Immature natural killer cell (primary cell): ENCODE measurements around the gene CCL15. TPM values are rescaled to one million over a fixed set of nuclear protein-coding genes. Genes with fewer than 3 reads are reported as not detected.
A peak's percentile ranks its signal among the peaks of the same experiment; 100 is the strongest.
"Not testable (repeated sequence)": the region's sequence is repeated elsewhere in the genome, so short reads cannot be mapped to it uniquely, and the experiment has no call there.

Experiments
- DNase-seq, 3 donors: peaks; one replicate each; pipeline ENCODE4 v3.0.0; 2022; ENCODE audit warnings: mixed read lengths in 1 of 3
- H3K27ac Mint-ChIP-seq, 6 donors: one replicate each; pipeline ENCODE4 v1.8.0; 2020; ENCODE audit warnings: mixed read lengths in 6 of 6, mild to moderate bottlenecking in 5 of 6, inconsistent platforms in 4 of 6, moderate library complexity in 3 of 6
- H3K27me3 Mint-ChIP-seq, 3 donors: one replicate each; pipeline ENCODE4 v1.8.0; 2020 to 2021; ENCODE audit warnings: low read depth in 3 of 3, mild to moderate bottlenecking in 3 of 3, mixed read lengths in 3 of 3, moderate library complexity in 3 of 3, inconsistent platforms in 1 of 3
- H3K36me3 Mint-ChIP-seq, 3 donors: one replicate each; pipeline ENCODE4 v1.8.0; 2020; ENCODE audit warnings: mixed read lengths in 3 of 3, inconsistent platforms in 2 of 3, mild to moderate bottlenecking in 2 of 3
- H3K4me1 Mint-ChIP-seq, 2 donors: one replicate each; pipeline ENCODE4 v1.8.0; 2020; ENCODE audit warnings: inconsistent platforms in 2 of 2, mild to moderate bottlenecking in 2 of 2, mixed read lengths in 2 of 2, moderate library complexity in 1 of 2
- H3K4me3 Mint-ChIP-seq, 5 donors: one replicate each; pipeline ENCODE4 v1.8.0; 2020; ENCODE audit warnings: mild to moderate bottlenecking in 5 of 5, mixed read lengths in 5 of 5, inconsistent platforms in 3 of 5, moderate library complexity in 3 of 5
- H3K9me3 Mint-ChIP-seq, 6 donors: one replicate each; pipeline ENCODE4 v1.8.0; 2020; ENCODE audit warnings: mild to moderate bottlenecking in 6 of 6, mixed read lengths in 6 of 6, inconsistent platforms in 4 of 6, moderate library complexity in 3 of 6
- polyA plus RNA-seq, 3 donors: library from polyadenylated mRNA; unstranded; fragments of 300-500 nt; fragmentation: Illumina TruSeq; gene quantifications; one replicate each; pipeline ENCODE4 v1.2.3, GENCODE V29; 2021

CCL15 gene
- polyA plus RNA-seq, 3 donors from 2014 or later: not detected

GRCh38 chr17:36011201-36011600 is 9.8 kb upstream of the CCL15 start:
- Mint-ChIP-seq H3K9me3 (peaks cover 0 to 2% (median 0%) of the 10 kb centered on the region in 6 donors), H3K27me3 (peaks cover 0 to 2% (median under 1%) of the 10 kb centered on the region in 3 donors), H3K4me3 (peak overlapping the region in 3 of 5 donors; percentile 10 to 30 (median 19)), H3K36me3 (no peaks in the 10 kb centered on the region), H3K27ac (peak overlapping the region; percentile 14 to 51 (median 40)), H3K4me1 (peaks cover 35% of the 10 kb centered on the region in 2 donors)
- no peak for DNase-seq

GRCh38 chr17:36008998-36009665 is 7.8 kb upstream of the CCL15 start:
- no peak for DNase-seq
- H3K4me3 Mint-ChIP-seq: no peak overlapping the region
- H3K36me3 Mint-ChIP-seq: no peaks in the 10 kb centered on the region
- peaks cover 0 to 2% (median 0%) of the 10 kb centered on the region in 6 donors for H3K9me3 Mint-ChIP-seq
- H3K27me3 Mint-ChIP-seq: peaks cover 0 to 4% (median 0%) of the 10 kb centered on the region in 3 donors
- peaks cover 52 to 54% of the 10 kb centered on the region in 2 donors for H3K4me1 Mint-ChIP-seq
- H3K27ac Mint-ChIP-seq: peak overlapping the region in 1 of 6 donors; percentile 85

DNA sequence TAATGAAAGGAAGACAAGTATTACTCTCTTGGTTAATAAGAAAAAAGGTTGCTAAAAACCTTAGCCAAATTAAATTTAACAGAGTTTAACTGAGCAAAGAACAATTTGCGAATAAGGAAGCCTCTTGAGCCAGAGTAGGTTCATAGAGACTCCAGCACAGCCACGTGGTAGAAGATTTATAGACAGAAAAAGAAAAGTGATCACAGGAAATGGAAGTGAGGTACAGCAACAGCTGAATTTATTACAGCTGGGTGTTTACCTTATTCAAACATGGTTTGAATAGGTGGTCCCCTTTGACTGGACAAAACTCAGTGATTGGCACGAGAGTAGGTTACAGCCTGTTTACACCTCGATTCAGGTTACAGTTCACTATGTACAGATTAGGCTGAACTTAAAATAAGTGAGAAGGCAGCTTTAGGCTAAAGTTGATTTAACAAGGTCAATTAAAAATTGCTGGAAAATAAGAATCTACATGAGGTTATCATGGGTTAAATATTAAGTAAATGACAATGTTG is 3.3 kb upstream of the CCL15 start:
- peak overlapping the region; percentile 2 to 73 (median 11) for H3K4me3 Mint-ChIP-seq
- H3K27ac Mint-ChIP-seq: peak overlapping the region; percentile 31 to 92 (median 88)
- DNase-seq: peak in 2 of 3 donors; percentile 18 to 27
- H3K9me3 Mint-ChIP-seq: peaks cover 0 to 2% (median 0%) of the 10 kb centered on the region in 6 donors
- peaks cover 0 to 4% (median 0%) of the 10 kb centered on the region in 3 donors for H3K27me3 Mint-ChIP-seq
- peaks cover 30 to 37% of the 10 kb centered on the region in 2 donors for H3K4me1 Mint-ChIP-seq
- H3K36me3 Mint-ChIP-seq: no peaks in the 10 kb centered on the region

- Mint-ChIP-seq H3K36me3 (no peaks in the 10 kb centered on the region), H3K4me1 (peaks cover 38 to 49% of the 10 kb centered on the region in 2 donors), H3K4me3 (no peak overlapping the region), H3K27me3 (peaks cover 0 to 2% (median 0%) of the 10 kb centered on the region in 3 donors), H3K27ac (no peak overlapping the region), H3K9me3 (peaks cover 0 to 2% (median 0%) of the 10 kb centered on the region in 6 donors)
- DNase-seq: no peak
Measured at GRCh38 chr17:36002631-36003030, 1.3 kb upstream of the CCL15 start.

DNA sequence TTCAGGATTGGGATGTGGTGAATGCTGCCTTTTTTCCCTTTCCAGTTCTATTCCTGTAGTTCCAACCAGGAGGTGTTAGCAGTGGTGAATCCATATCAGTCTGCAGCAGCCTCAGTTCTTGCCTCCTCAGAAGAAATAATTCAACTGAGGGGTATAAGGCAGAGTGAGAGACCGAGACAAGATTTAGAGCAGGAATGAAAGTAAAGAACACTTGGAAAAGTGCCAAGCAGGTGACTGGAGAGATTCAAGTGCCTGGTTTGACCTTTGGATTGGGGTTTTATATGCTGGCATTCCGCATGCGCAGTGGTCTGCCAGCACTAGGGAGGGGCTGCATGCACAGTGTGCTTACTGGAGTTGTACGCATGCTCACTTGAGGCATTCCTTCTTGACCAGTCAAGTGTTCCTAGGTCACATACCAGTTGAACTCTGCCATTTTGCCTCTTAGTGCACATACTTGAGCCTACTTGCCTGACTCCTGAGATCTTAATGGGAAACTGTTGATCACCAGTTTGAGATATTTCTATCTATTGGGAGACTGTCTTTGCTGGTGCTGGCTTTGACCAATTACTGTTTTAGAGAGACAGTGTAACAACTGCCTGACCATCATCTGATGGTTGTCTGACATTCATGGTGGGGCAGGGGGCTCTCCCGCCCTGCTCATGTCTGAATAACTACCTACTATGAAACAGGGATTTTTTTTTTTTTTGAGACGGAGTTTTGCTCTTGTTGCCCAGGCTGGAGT is 680 bp upstream of the CCL15 start:
- Mint-ChIP-seq H3K27ac (peak overlapping the region in 1 of 6 donors; percentile 49), H3K27me3 (peaks cover 0 to 2% (median 0%) of the 10 kb centered on the region in 3 donors), H3K9me3 (peaks cover 0 to 2% (median 0%) of the 10 kb centered on the region in 6 donors), H3K4me3 (no peak overlapping the region), H3K36me3 (no peaks in the 10 kb centered on the region), H3K4me1 (peaks cover 38 to 44% of the 10 kb centered on the region in 2 donors)
- no peak for DNase-seq

GRCh38 chr17:36000732-36001109 is 632 bp downstream of the CCL15 start:
- Mint-ChIP-seq H3K4me1 (peaks cover 28 to 34% of the 10 kb centered on the region in 2 donors), H3K9me3 (peaks cover 0 to 2% (median 0%) of the 10 kb centered on the region in 6 donors), H3K27ac (no peak overlapping the region), H3K36me3 (no peaks in the 10 kb centered on the region), H3K4me3 (no peak overlapping the region), H3K27me3 (no peaks in the 10 kb centered on the region)
- DNase-seq: no peak

DNA sequence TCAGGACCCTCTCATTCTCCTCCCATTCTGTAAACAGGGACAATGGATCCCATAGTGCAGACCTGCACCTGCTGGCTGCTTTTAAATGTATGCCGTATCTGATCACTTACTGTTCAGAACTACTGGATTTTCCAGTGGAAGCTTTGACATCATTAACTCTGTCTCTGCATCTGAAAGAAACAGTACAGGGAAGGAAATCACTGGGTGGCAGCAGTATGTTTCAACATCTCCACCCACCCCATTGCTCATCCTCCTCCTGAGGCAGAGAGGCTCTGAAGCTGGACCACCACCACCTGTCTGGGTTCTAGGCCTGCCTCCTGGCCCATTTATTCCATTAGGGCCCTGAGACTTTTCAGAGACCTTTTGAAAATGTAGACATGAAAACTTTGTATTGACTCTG is 2.6 kb downstream of the CCL15 start:
- peak overlapping the region in 5 of 6 donors; percentile 31 to 62 (median 53) for H3K27ac Mint-ChIP-seq
- H3K36me3 Mint-ChIP-seq: no peaks in the 10 kb centered on the region
- H3K4me3 Mint-ChIP-seq: no peak overlapping the region
- peaks cover 0 to 2% (median 0%) of the 10 kb centered on the region in 3 donors for H3K27me3 Mint-ChIP-seq
- peaks cover 0 to 2% (median 0%) of the 10 kb centered on the region in 6 donors for H3K9me3 Mint-ChIP-seq
- H3K4me1 Mint-ChIP-seq: peaks cover 11 to 16% of the 10 kb centered on the region in 2 donors
- DNase-seq: no peak

- Mint-ChIP-seq H3K27me3 (peaks cover 0 to 2% (median 0%) of the 10 kb centered on the region in 3 donors), H3K9me3 (peaks cover 0 to 2% (median 0%) of the 10 kb centered on the region in 6 donors), H3K4me3 (peak overlapping the region in 1 of 5 donors; percentile 12), H3K4me1 (peaks cover 8 to 12% of the 10 kb centered on the region in 2 donors), H3K36me3 (no peaks in the 10 kb centered on the region), H3K27ac (no peak overlapping the region)
- no peak for DNase-seq
Measured at GRCh38 chr17:35998018-35998545, 3.3 kb downstream of the CCL15 start.

GRCh38 chr17:35995346-35995745 is 6.0 kb downstream of the CCL15 start:
- not testable (repeated sequence) for H3K27me3 Mint-ChIP-seq, H3K4me3 Mint-ChIP-seq, H3K9me3 Mint-ChIP-seq, H3K36me3 Mint-ChIP-seq, DNase-seq
- Mint-ChIP-seq H3K27ac (peak overlapping the region in 1 of 6 donors; percentile 22), H3K4me1 (peaks cover 8 to 16% of the 10 kb centered on the region in 2 donors)

DNA sequence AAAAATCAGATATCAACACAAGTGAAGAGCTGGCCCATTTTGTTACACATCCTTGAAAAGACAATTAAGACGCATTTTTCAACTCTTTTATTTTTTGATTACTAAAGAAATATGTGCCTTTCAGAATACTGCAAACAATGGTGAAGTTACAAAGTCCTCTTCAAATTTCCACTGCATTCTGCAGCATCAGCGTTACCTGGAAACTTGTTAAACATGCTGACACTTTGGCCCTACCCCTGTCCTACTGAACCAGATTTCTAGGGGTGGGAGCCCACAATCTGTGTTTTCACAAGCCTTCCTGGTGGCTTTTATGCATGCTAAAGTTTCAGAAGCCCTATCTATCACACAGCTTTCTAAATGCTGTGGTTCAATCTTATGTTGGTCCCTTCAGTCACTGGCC is 10.3 kb downstream of the CCL15 start:
- peaks cover 0 to 6% of the 10 kb centered on the region in 2 donors for H3K4me1 Mint-ChIP-seq
- peaks cover 0 to 10% (median 3%) of the 10 kb centered on the region in 6 donors for H3K9me3 Mint-ChIP-seq
- H3K4me3 Mint-ChIP-seq: peak overlapping the region in 1 of 5 donors; percentile 30
- peaks cover 0 to 5% (median 0%) of the 10 kb centered on the region in 3 donors for H3K27me3 Mint-ChIP-seq
- peak overlapping the region in 1 of 6 donors; percentile 24 for H3K27ac Mint-ChIP-seq
- peaks cover 0 to 9% (median 4%) of the 10 kb centered on the region in 3 donors for H3K36me3 Mint-ChIP-seq
- DNase-seq: no peak

DNA sequence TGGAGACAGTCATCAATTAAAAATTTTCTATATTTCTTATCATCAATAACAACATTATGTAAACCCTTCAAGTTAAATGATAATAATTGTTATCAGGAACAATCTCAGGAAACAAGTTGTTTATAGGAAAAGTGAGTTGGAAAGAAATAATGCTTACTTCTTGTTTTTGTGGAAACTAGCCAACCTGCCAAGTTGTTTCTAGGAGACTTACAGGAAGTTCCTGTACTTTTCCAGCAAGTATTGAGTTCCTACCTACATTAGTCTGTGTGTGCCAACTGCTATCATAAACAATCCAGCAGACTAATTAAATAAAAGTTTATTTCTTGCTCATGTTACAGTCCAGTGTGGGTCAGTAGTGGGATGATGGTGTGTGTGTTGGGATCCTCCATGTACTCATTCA is 13.2 kb downstream of the CCL15 start:
- Mint-ChIP-seq H3K9me3 (peaks cover 0 to 10% (median 3%) of the 10 kb centered on the region in 6 donors), H3K4me1 (peaks cover 4 to 13% of the 10 kb centered on the region in 2 donors), H3K27ac (peak overlapping the region in 2 of 6 donors; percentile 19 to 43), H3K27me3 (peaks cover 0 to 3% (median 2%) of the 10 kb centered on the region in 3 donors), H3K36me3 (peaks cover 0 to 9% (median 4%) of the 10 kb centered on the region in 3 donors), H3K4me3 (no peak overlapping the region)
- DNase-seq: no peak

DNA sequence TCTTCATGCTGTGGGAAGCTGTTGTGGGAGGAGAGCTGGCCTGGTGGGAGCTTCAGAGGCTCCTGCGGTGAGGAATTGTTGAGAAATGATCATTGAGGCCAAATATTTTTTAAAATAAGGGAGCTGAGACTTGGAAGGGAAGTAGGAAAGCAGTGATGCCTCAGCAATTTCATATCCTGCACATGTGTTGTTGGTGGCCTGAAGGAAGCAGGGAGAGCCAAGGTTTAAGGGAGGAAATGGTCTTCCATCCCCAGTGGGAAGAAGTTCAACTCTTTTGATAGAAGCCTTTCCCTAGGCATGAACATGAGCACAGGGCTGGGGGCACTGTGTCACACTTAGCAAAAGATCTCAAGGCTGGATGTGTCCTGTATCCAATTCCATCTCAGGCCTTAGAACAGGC is 14.7 kb downstream of the CCL15 start, which contains the start of gene CCL14:
TSS of gene CCL14 (minus strand) at position 87 of the 400 bp plus-strand sequence. CDS start at position 7, 80 bp downstream.
- H3K36me3 Mint-ChIP-seq: peaks cover 0 to 9% (median 4%) of the 10 kb centered on the region in 3 donors
- peaks cover 0 to 10% (median 3%) of the 10 kb centered on the region in 6 donors for H3K9me3 Mint-ChIP-seq
- no peak for DNase-seq
- peak within 1 kb of the TSS in 3 of 6 donors; percentile 20 to 53 (median 38) for H3K27ac Mint-ChIP-seq
- H3K4me3 Mint-ChIP-seq: no peak within 1 kb of the TSS
- H3K4me1 Mint-ChIP-seq: peaks cover 18 to 28% of the 10 kb centered on the region in 2 donors
- H3K27me3 Mint-ChIP-seq: peaks cover 0 to 2% (median 2%) of the 10 kb centered on the region in 3 donors

DNA sequence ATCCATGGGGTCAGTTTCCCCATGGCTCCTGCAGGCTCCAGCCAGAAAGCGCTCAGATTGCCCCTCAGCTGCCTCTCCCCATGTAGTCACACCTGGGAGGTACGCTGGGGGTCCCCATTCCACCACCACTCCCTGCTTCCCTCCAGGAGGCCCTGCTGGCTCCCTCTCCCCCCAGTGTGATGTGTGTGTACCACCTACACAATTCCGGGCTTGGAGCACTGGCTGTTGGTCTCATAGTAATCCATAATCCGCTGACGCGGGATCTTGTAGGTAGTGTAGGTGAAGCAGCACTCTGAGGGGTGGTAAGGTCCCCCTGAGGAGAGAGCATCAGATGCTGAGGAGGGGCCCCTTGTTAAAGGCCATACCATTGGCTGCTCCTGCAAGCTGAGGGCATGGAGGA is 17.2 kb downstream of the CCL15 start:
- H3K27me3 Mint-ChIP-seq: peaks cover 0 to 3% (median 2%) of the 10 kb centered on the region in 3 donors
- no peak overlapping the region for H3K4me3 Mint-ChIP-seq
- H3K9me3 Mint-ChIP-seq: peaks cover 0 to 6% (median 3%) of the 10 kb centered on the region in 6 donors
- no peak for DNase-seq
- peaks cover 20 to 25% of the 10 kb centered on the region in 2 donors for H3K4me1 Mint-ChIP-seq
- H3K36me3 Mint-ChIP-seq: peaks cover 0 to 12% (median 5%) of the 10 kb centered on the region in 3 donors
- H3K27ac Mint-ChIP-seq: peak overlapping the region in 2 of 6 donors; percentile 37 to 65
